Upper lobe of left lung (tissue), 6 donors: Measurements from ENCODE around the gene FBH1. TPM values are rescaled to one million over a fixed set of nuclear protein-coding genes. Genes with fewer than 3 reads are reported as not detected.
A peak's percentile ranks its signal among the peaks of the same experiment; 100 is the strongest.

ENCODE experiments used
- ATAC-seq, 2 donors: fragments of 200-7000 bp; cut with Tn5 transposase; one replicate each; pipeline ENCODE4 v1.9.1; 2022; ENCODE audit warnings: mild to moderate bottlenecking in 2 of 2, moderate library complexity in 2 of 2; ENCODE audit not compliant: low FRiP score in 2 of 2
- DNase-seq, 2 donors: peaks; one replicate each; pipeline ENCODE4 v3.0.0-alpha.2; 2019 to 2020
- H3K27ac ChIP-seq, 4 donors: fragments of 200-600 bp; sonication (generic); one replicate each; pipeline ENCODE4 v1.5.1; 2016 to 2019
- H3K27me3 ChIP-seq, 4 donors: fragments of 200-600 bp; sonication (generic); one replicate each; pipeline ENCODE4 v1.5.1; 2017 to 2019
- H3K36me3 ChIP-seq, 4 donors: fragments of 200-600 bp; sonication (generic); one replicate each; pipeline ENCODE4 v1.5.1; 2016 to 2019
- H3K4me1 ChIP-seq, 4 donors: fragments of 200-600 bp; sonication (generic); one replicate each; pipeline ENCODE4 v1.5.1; 2018 to 2019
- H3K4me3 ChIP-seq, 4 donors: fragments of 200-600 bp; sonication (generic); one replicate each; pipeline ENCODE4 v1.5.1; 2017 to 2019; ENCODE audit warnings: mild to moderate bottlenecking in 2 of 4, moderate library complexity in 1 of 4
- H3K9me3 ChIP-seq, 4 donors: fragments of 200-600 bp; sonication (generic); one replicate each; pipeline ENCODE4 v1.5.1; 2018 to 2019
- EP300 ChIP-seq, 4 donors: sonication (generic); formaldehyde crosslinking; IDR thresholded peaks; one replicate each; pipeline ENCODE4 v1.5.1; 2017; ENCODE audit warnings: antibody characterized with exemption in 4 of 4, control low read depth in 2 of 4
- POLR2A ChIP-seq, 4 donors: fragments of 450-650 bp; IDR thresholded peaks; one replicate each; pipeline ENCODE4 v1.5.1; 2016 to 2017; ENCODE audit warnings: antibody characterized with exemption in 4 of 4, mild to moderate bottlenecking in 2 of 4
- POLR2AphosphoS5 ChIP-seq, 2 donors: sonication (generic); formaldehyde crosslinking; IDR thresholded peaks; one replicate each; pipeline ENCODE4 v1.5.1; 2017; ENCODE audit warnings: antibody characterized with exemption in 2 of 2
- WGBS, 2 donors: methylation state at CpG; one replicate each; pipeline ENCODE4 v1.1.5; 2017 to 2018; 5-methylcytosine and 5-hydroxymethylcytosine counted together
- total RNA-seq, 6 donors: library from RNA; depleted of rRNA in 4 of 6; stranded (reverse); fragments of >200 nt in 4 of 6; gene quantifications; one replicate each; pipeline versions ENCODE4 v1.1.0 to v1.2.1, GENCODE V29; 2016 to 2021
- TF ChIP-seq, protein P1 (sequence below), 6 experiments: fragments of 450-650 bp in 4 of 6; fragments of 200-600 bp in 2 of 6; sonication (generic) in 2 of 6; IDR thresholded peaks; one replicate each; pipeline ENCODE4 v1.5.1; 2016 to 2019; ENCODE audit warnings: antibody characterized with exemption in 6 of 6
- donor health status: DM: no; HTN: no; CAD: no; lungs with moderate emphysema.
- donor health status: DM: no; HTN: yes; CAD: no; lungs with severe emphysema.

FBH1 gene
- total RNA-seq, 6 donors from 2014 or later: 62.4 to 186 (median 77.4) TPM

DNA sequence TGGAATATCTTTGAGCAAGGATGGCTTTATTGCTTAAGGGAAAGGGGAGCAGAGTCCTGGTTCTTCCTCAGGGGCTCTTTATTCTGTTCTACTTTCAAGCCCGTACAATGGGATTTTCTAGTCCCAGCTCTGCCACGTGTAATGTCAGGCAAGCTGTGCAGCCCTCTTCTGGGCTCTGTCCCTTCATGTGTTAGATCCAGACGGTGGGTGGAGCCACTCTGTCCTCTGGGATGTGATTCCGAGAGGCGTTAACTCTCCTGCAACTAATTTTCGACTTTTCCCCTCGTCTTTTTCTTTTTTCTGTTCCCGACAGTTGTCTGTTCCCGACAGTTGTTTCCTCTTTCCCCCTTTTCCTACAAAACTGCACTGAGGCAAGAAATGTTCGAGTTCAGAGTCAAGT, 34.8 kb downstream of the FBH1 start:
- Histone ChIP-seq H3K9me3 (no peaks in the 10 kb centered on the region), H3K36me3 (peaks cover 43 to 99% (median 83%) of the 10 kb centered on the region in 4 donors), H3K27ac (no peak overlapping the region), H3K27me3 (no peaks in the 10 kb centered on the region), H3K4me3 (no peak overlapping the region), H3K4me1 (no peaks in the 10 kb centered on the region)
- ATAC-seq (peak in 1 of 2 donors; percentile 45), DNase-seq (no peak)
- WGBS, 2 donors: 86 to 92% methylated on average over 10 of the region's 10 CpGs
- TF ChIP-seq EP300 (IDR thresholded peaks at IDR 0.05) (no peak), POLR2AphosphoS5 (IDR thresholded peaks at IDR 0.05) (no peak), POLR2A (IDR thresholded peaks at IDR 0.05) (no peak)
- TF ChIP-seq, protein P1, sequence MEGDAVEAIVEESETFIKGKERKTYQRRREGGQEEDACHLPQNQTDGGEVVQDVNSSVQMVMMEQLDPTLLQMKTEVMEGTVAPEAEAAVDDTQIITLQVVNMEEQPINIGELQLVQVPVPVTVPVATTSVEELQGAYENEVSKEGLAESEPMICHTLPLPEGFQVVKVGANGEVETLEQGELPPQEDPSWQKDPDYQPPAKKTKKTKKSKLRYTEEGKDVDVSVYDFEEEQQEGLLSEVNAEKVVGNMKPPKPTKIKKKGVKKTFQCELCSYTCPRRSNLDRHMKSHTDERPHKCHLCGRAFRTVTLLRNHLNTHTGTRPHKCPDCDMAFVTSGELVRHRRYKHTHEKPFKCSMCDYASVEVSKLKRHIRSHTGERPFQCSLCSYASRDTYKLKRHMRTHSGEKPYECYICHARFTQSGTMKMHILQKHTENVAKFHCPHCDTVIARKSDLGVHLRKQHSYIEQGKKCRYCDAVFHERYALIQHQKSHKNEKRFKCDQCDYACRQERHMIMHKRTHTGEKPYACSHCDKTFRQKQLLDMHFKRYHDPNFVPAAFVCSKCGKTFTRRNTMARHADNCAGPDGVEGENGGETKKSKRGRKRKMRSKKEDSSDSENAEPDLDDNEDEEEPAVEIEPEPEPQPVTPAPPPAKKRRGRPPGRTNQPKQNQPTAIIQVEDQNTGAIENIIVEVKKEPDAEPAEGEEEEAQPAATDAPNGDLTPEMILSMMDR (IDR thresholded peaks at IDR 0.05): no peak

GRCh38 chr10:5927306-5927705, 37.3 kb downstream of the FBH1 start:
- no peak for DNase-seq
- TF ChIP-seq, protein P1 (IDR thresholded peaks at IDR 0.05): no peak
- TF ChIP-seq EP300 (IDR thresholded peaks at IDR 0.05) (no peak), POLR2AphosphoS5 (IDR thresholded peaks at IDR 0.05) (no peak), POLR2A (IDR thresholded peaks at IDR 0.05) (no peak)
- 83 to 89% methylated on average over 8 of the region's 8 CpGs for WGBS, 2 donors
- H3K27me3 ChIP-seq: no peaks in the 10 kb centered on the region
- ATAC-seq: no peak
- H3K4me3 ChIP-seq: no peak overlapping the region
- H3K27ac ChIP-seq: no peak overlapping the region
- no peaks in the 10 kb centered on the region for H3K9me3 ChIP-seq
- H3K4me1 ChIP-seq: peaks cover 0 to 3% (median under 1%) of the 10 kb centered on the region in 4 donors
- peaks cover 36 to 94% (median 67%) of the 10 kb centered on the region in 4 donors for H3K36me3 ChIP-seq

DNA sequence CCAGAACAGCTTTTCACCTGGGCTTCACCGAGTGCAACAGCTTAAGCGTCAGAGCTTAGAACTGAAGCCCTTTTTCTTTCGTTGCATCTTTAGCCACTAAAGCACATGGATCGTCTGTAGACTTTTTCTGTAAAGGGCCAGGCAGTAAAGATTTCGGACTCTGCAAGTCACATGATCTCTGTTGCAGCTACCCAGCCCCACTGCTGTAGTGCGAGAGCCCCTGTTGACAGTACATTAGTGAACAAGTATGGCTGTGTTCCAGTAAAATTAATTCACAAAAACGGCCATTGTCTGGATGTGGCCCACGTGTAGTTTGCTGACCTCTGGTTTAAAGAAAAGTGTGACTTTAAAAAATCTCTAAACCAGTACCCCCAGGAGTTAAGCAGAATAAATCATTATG, 39.4 kb downstream of the FBH1 start:
- peaks cover 16 to 81% (median 49%) of the 10 kb centered on the region in 4 donors for H3K36me3 ChIP-seq
- no peak overlapping the region for H3K4me3 ChIP-seq
- peaks cover 0 to 6% (median 2%) of the 10 kb centered on the region in 4 donors for H3K4me1 ChIP-seq
- ATAC-seq (no peak), DNase-seq (no peak)
- no peaks in the 10 kb centered on the region for H3K9me3 ChIP-seq
- TF ChIP-seq POLR2AphosphoS5 (IDR thresholded peaks at IDR 0.05): no peak
- no peaks in the 10 kb centered on the region for H3K27me3 ChIP-seq
- H3K27ac ChIP-seq: no peak overlapping the region
- 81 to 87% methylated on average over 8 of the region's 8 CpGs for WGBS, 2 donors

DNA sequence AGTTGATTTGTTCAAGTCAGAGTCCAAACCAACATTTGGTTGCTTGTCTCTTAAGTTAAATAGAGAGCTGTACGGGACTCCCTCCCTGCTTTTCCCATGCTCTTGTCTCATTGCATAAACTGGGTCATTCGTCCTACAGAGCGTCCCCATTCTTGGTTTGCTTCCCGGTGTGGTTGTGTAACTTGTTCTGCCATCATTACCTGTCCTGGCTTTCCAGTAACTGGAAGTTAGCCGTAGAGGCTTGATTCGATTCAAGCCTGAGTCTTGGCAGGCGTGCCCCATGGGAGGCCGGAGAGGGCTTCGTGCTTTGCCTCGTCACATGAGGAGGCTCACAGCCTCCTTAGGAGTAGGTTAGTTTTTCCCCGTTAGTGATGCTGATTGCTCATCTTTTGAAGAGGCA, 40.2 kb downstream of the FBH1 start:
- Histone ChIP-seq H3K9me3 (no peaks in the 10 kb centered on the region), H3K4me1 (peaks cover 0 to 6% (median 2%) of the 10 kb centered on the region in 4 donors), H3K4me3 (no peak overlapping the region), H3K27ac (peak overlapping the region in 1 of 4 donors; percentile 51), H3K27me3 (no peaks in the 10 kb centered on the region), H3K36me3 (peaks cover 7 to 81% (median 46%) of the 10 kb centered on the region in 4 donors)
- 83 to 91% methylated on average over 10 to 11 of the region's 11 CpGs for WGBS, 2 donors
- ATAC-seq (no peak), DNase-seq (no peak)
- TF ChIP-seq, protein P1 (IDR thresholded peaks at IDR 0.05): no peak
- TF ChIP-seq POLR2A (IDR thresholded peaks at IDR 0.05): no peak
- TF ChIP-seq POLR2AphosphoS5 (IDR thresholded peaks at IDR 0.05): no peak
- no peak for TF ChIP-seq EP300 (IDR thresholded peaks at IDR 0.05)

DNA sequence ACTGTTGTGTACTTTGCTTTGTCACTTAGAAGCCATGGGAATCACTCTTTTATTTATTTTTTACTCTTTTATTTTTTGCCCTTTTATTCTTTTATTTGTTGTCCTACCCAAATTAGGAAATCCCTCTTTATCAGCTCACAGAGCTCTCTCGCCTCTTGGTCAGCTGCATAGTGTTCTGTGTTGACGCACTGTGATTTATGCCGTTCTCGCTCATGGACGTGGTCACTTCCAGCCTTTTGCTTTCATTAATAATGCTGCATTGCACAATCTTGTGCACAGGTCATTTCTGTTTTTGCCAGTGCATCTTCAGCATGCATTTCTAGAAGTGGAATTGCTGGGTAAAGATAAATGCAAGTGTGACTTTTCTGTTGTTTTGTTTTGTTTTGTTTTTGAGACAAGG, 42.3 kb downstream of the FBH1 start:
- H3K36me3 ChIP-seq: peaks cover 12 to 81% (median 45%) of the 10 kb centered on the region in 4 donors
- ATAC-seq: peak in 1 of 2 donors; percentile 81
- H3K4me3 ChIP-seq: no peak overlapping the region
- WGBS, 2 donors: 67 to 85% methylated on average over 5 of the region's 5 CpGs
- peak overlapping the region in 2 of 4 donors; percentile 17 to 36 for H3K27ac ChIP-seq
- DNase-seq: no peak
- H3K27me3 ChIP-seq: no peaks in the 10 kb centered on the region
- TF ChIP-seq POLR2AphosphoS5 (IDR thresholded peaks at IDR 0.05): peak; percentile 42 to 47
- TF ChIP-seq, protein P1 (IDR thresholded peaks at IDR 0.05): no peak
- peaks cover 0 to 6% (median 2%) of the 10 kb centered on the region in 4 donors for H3K4me1 ChIP-seq
- no peaks in the 10 kb centered on the region for H3K9me3 ChIP-seq
